ENCODE results near the gene NPAS2. TPM values are rescaled to one million over a fixed set of nuclear protein-coding genes. Genes with fewer than 3 reads are reported as not detected.

The NPAS2 gene
- total RNA-seq, 1 donor from 2014 or later: 5.5 TPM

GRCh38 chr2:101004620-101005325 is 184.8 kb downstream of the NPAS2 start:
- peak overlapping the region; percentile 99 for H3K9ac ChIP-seq (ENCODE audit: low read length)

GRCh38 chr2:101006065-101006715 is 186.3 kb downstream of the NPAS2 start:
- H3K27ac ChIP-seq (ENCODE audit: low read depth, low read length): no peak overlapping the region
- no peaks in the 10 kb centered on the region for H3K27me3 Mint-ChIP-seq (ENCODE audit: low read depth, unreplicated experiment)
- no peak for DNase-seq (ENCODE audit: low read depth)
- no peak overlapping the region for H3K27ac Mint-ChIP-seq (ENCODE audit: unreplicated experiment)
- peaks cover 57% of the 10 kb centered on the region for H3K79me2 ChIP-seq (ENCODE audit: insufficient read depth, low read length)
- peaks cover 57% of the 10 kb centered on the region for H3K36me3 ChIP-seq (ENCODE audit: insufficient read depth, low read length)
- no peak overlapping the region for H3K9ac ChIP-seq (ENCODE audit: low read length)
- H3K4me3 Mint-ChIP-seq (ENCODE audit: unreplicated experiment): peak overlapping the region; percentile 56
- no peak overlapping the region for H2AFZ ChIP-seq (ENCODE audit: low read depth, low read length)
- H3K4me1 Mint-ChIP-seq (ENCODE audit: low read depth, unreplicated experiment): peaks cover 46% of the 10 kb centered on the region
- peaks cover 35% of the 10 kb centered on the region for H3K36me3 Mint-ChIP-seq (ENCODE audit: low read depth, unreplicated experiment)
- no peak overlapping the region for H3K4me3 ChIP-seq (ENCODE audit: insufficient read depth, low read depth, low read length)
- H3K4me2 ChIP-seq (ENCODE audit: low read length): peak overlapping the region; percentile 89
- H3K27me3 ChIP-seq (ENCODE audit: insufficient read depth, low read length): no peaks in the 10 kb centered on the region
- FAIRE-seq: no peak
- H3K9me3 Mint-ChIP-seq (ENCODE audit: unreplicated experiment): no peaks in the 10 kb centered on the region
- no peaks in the 10 kb centered on the region for H3K9me3 ChIP-seq (ENCODE audit: insufficient read depth, low read depth, low read length)
- peaks cover 78% of the 10 kb centered on the region for H4K20me1 ChIP-seq (ENCODE audit: insufficient read depth, low read length)
- TF ChIP-seq EZH2 (IDR thresholded peaks at IDR 0.05; ENCODE audit: insufficient read depth, low read length): no peak
- peaks cover 27% of the 10 kb centered on the region for H3K4me1 ChIP-seq (ENCODE audit: insufficient read depth, low read length)

More at GRCh38 chr2:101004620-101005325, 184.8 kb downstream of the NPAS2 start:
- Histone ChIP-seq H3K36me3 (ENCODE audit: insufficient read depth, low read length) (peaks cover 54% of the 10 kb centered on the region), H3K9me3 (ENCODE audit: insufficient read depth, low read depth, low read length) (no peaks in the 10 kb centered on the region), H3K4me1 (ENCODE audit: insufficient read depth, low read length) (peaks cover 27% of the 10 kb centered on the region), H2AFZ (ENCODE audit: low read depth, low read length) (no peak overlapping the region), H3K4me2 (ENCODE audit: low read length) (peak overlapping the region; percentile 89), H3K27ac (ENCODE audit: low read depth, low read length) (no peak overlapping the region), H3K27me3 (ENCODE audit: insufficient read depth, low read length) (no peaks in the 10 kb centered on the region), H4K20me1 (ENCODE audit: insufficient read depth, low read length) (peaks cover 71% of the 10 kb centered on the region), H3K79me2 (ENCODE audit: insufficient read depth, low read length) (peaks cover 57% of the 10 kb centered on the region), H3K4me3 (ENCODE audit: insufficient read depth, low read depth, low read length) (peak overlapping the region; percentile 98)
- H3K27ac Mint-ChIP-seq (ENCODE audit: unreplicated experiment): peak overlapping the region; percentile 49
- TF ChIP-seq CTCF (IDR thresholded peaks at IDR 0.05; ENCODE audit: insufficient read depth, low read depth, low read length): no peak
- TF ChIP-seq EZH2 (IDR thresholded peaks at IDR 0.05; ENCODE audit: insufficient read depth, low read length): no peak
- peaks cover 35% of the 10 kb centered on the region for H3K36me3 Mint-ChIP-seq (ENCODE audit: low read depth, unreplicated experiment)
- H3K9me3 Mint-ChIP-seq (ENCODE audit: unreplicated experiment): no peaks in the 10 kb centered on the region
- no peaks in the 10 kb centered on the region for H3K27me3 Mint-ChIP-seq (ENCODE audit: low read depth, unreplicated experiment)
- peaks cover 42% of the 10 kb centered on the region for H3K4me1 Mint-ChIP-seq (ENCODE audit: low read depth, unreplicated experiment)
- no peak for FAIRE-seq
- H3K4me3 Mint-ChIP-seq (ENCODE audit: unreplicated experiment): peak overlapping the region; percentile 99
- no peak for DNase-seq (ENCODE audit: low read depth)

GRCh38 chr2:101007415-101008345 is 187.7 kb downstream of the NPAS2 start:
- Mint-ChIP-seq H3K36me3 (ENCODE audit: low read depth, unreplicated experiment) (peaks cover 35% of the 10 kb centered on the region), H3K4me1 (ENCODE audit: low read depth, unreplicated experiment) (peaks cover 47% of the 10 kb centered on the region), H3K9me3 (ENCODE audit: unreplicated experiment) (no peaks in the 10 kb centered on the region), H3K27ac (ENCODE audit: unreplicated experiment) (peak overlapping the region; percentile 70), H3K4me3 (ENCODE audit: unreplicated experiment) (peak overlapping the region; percentile 69), H3K27me3 (ENCODE audit: low read depth, unreplicated experiment) (no peaks in the 10 kb centered on the region)
- Histone ChIP-seq H3K4me2 (ENCODE audit: low read length) (no peak overlapping the region), H2AFZ (ENCODE audit: low read depth, low read length) (no peak overlapping the region), H3K9me3 (ENCODE audit: insufficient read depth, low read depth, low read length) (no peaks in the 10 kb centered on the region), H3K27me3 (ENCODE audit: insufficient read depth, low read length) (no peaks in the 10 kb centered on the region), H3K79me2 (ENCODE audit: insufficient read depth, low read length) (peaks cover 51% of the 10 kb centered on the region), H3K36me3 (ENCODE audit: insufficient read depth, low read length) (peaks cover 59% of the 10 kb centered on the region), H3K27ac (ENCODE audit: low read depth, low read length) (no peak overlapping the region), H4K20me1 (ENCODE audit: insufficient read depth, low read length) (peaks cover 81% of the 10 kb centered on the region), H3K4me1 (ENCODE audit: insufficient read depth, low read length) (peaks cover 21% of the 10 kb centered on the region), H3K4me3 (ENCODE audit: insufficient read depth, low read depth, low read length) (no peak overlapping the region), H3K9ac (ENCODE audit: low read length) (peak overlapping the region; percentile 6)
- no peak for DNase-seq (ENCODE audit: low read depth)
- FAIRE-seq: no peak
- TF ChIP-seq CTCF (IDR thresholded peaks at IDR 0.05; ENCODE audit: insufficient read depth, low read depth, low read length) (no peak), EZH2 (IDR thresholded peaks at IDR 0.05; ENCODE audit: insufficient read depth, low read length) (no peak)

Data from astrocyte (in vitro differentiated cells and primary cell).